Measurements from ENCODE around the gene AASS.
"Not testable (repeated sequence)": the region's sequence is repeated elsewhere in the genome, so short reads cannot be mapped to it uniquely, and the experiment has no call there.

Gene AASS

GRCh38 chr7:122148081-122148480 is 4.0 kb upstream of the AASS start:
- no peaks in the 10 kb centered on the region for H3K9me3 ChIP-seq (ENCODE audit: control insufficient read depth in 1 of 2, low read length in 2 of 2)
- H3K36me3 ChIP-seq (ENCODE audit: control insufficient read depth in 1 of 2, insufficient read depth in 2 of 2, low read length in 2 of 2), result no peaks in the 10 kb centered on the region
- no peaks in the 10 kb centered on the region for H3K27me3 ChIP-seq (ENCODE audit: control insufficient read depth in 1 of 2, insufficient read depth in 2 of 2, low read length in 2 of 2)
- H3K9ac ChIP-seq (ENCODE audit: low read depth in 1 of 2, low read length in 2 of 2), result no peak overlapping the region
- no peak overlapping the region for H3K4me3 ChIP-seq (ENCODE audit: low read depth in 1 of 2, low read length in 2 of 2)
- no peak overlapping the region for H3K27ac ChIP-seq (ENCODE audit: low read depth, low read length)
- peaks cover 9% of the 10 kb centered on the region in 2 donors for H3K4me1 ChIP-seq (ENCODE audit: control insufficient read depth in 1 of 2, insufficient read depth in 2 of 2, low read length in 2 of 2)

GRCh38 chr7:122145937-122146645 is 2.0 kb upstream of the AASS start:
- no peak overlapping the region for H3K27ac ChIP-seq (ENCODE audit: low read depth, low read length)
- peaks cover 10 to 13% of the 10 kb centered on the region in 2 donors for H3K4me1 ChIP-seq (ENCODE audit: control insufficient read depth in 1 of 2, insufficient read depth in 2 of 2, low read length in 2 of 2)
- no peak overlapping the region for H3K9ac ChIP-seq (ENCODE audit: low read depth in 1 of 2, low read length in 2 of 2)
- H3K36me3 ChIP-seq (ENCODE audit: control insufficient read depth in 1 of 2, insufficient read depth in 2 of 2, low read length in 2 of 2), result no peaks in the 10 kb centered on the region
- no peaks in the 10 kb centered on the region for H3K27me3 ChIP-seq (ENCODE audit: control insufficient read depth in 1 of 2, insufficient read depth in 2 of 2, low read length in 2 of 2)
- no peak overlapping the region for H3K4me3 ChIP-seq (ENCODE audit: low read depth in 1 of 2, low read length in 2 of 2)
- H3K9me3 ChIP-seq (ENCODE audit: control insufficient read depth in 1 of 2, low read length in 2 of 2), result no peaks in the 10 kb centered on the region

- H3K27me3 ChIP-seq (ENCODE audit: control insufficient read depth in 1 of 2, insufficient read depth in 2 of 2, low read length in 2 of 2), result no peaks in the 10 kb centered on the region
- H3K36me3 ChIP-seq (ENCODE audit: control insufficient read depth in 1 of 2, insufficient read depth in 2 of 2, low read length in 2 of 2), result no peaks in the 10 kb centered on the region
- H3K27ac ChIP-seq (ENCODE audit: low read depth, low read length), result peak overlapping the region; percentile 86
- H3K4me1 ChIP-seq (ENCODE audit: control insufficient read depth in 1 of 2, insufficient read depth in 2 of 2, low read length in 2 of 2), result peaks cover 10 to 13% of the 10 kb centered on the region in 2 donors
- peak overlapping the region; percentile 52 to 73 for H3K9ac ChIP-seq (ENCODE audit: low read depth in 1 of 2, low read length in 2 of 2)
- peak overlapping the region; percentile 82 to 86 for H3K4me3 ChIP-seq (ENCODE audit: low read depth in 1 of 2, low read length in 2 of 2)
- no peaks in the 10 kb centered on the region for H3K9me3 ChIP-seq (ENCODE audit: control insufficient read depth in 1 of 2, low read length in 2 of 2)
Measured at GRCh38 chr7:122143376-122143750, 686 bp downstream of the AASS start.

- H3K4me3 ChIP-seq (ENCODE audit: low read depth in 1 of 2, low read length in 2 of 2), result no peak overlapping the region
- no peaks in the 10 kb centered on the region for H3K36me3 ChIP-seq (ENCODE audit: control insufficient read depth in 1 of 2, insufficient read depth in 2 of 2, low read length in 2 of 2)
- H3K9ac ChIP-seq (ENCODE audit: low read depth in 1 of 2, low read length in 2 of 2), result no peak overlapping the region
- no peak overlapping the region for H3K27ac ChIP-seq (ENCODE audit: low read depth, low read length)
- no peaks in the 10 kb centered on the region for H3K27me3 ChIP-seq (ENCODE audit: control insufficient read depth in 1 of 2, insufficient read depth in 2 of 2, low read length in 2 of 2)
- no peaks in the 10 kb centered on the region for H3K9me3 ChIP-seq (ENCODE audit: control insufficient read depth in 1 of 2, low read length in 2 of 2)
- H3K4me1 ChIP-seq (ENCODE audit: control insufficient read depth in 1 of 2, insufficient read depth in 2 of 2, low read length in 2 of 2), result peaks cover 13 to 19% of the 10 kb centered on the region in 2 donors
Measured at GRCh38 chr7:122140918-122141317, 3.1 kb downstream of the AASS start.

GRCh38 chr7:122137251-122138077 is 6.6 kb downstream of the AASS start:
- Histone ChIP-seq H3K9me3 (ENCODE audit: control insufficient read depth in 1 of 2, low read length in 2 of 2) (no peaks in the 10 kb centered on the region), H3K27me3 (ENCODE audit: control insufficient read depth in 1 of 2, insufficient read depth in 2 of 2, low read length in 2 of 2) (no peaks in the 10 kb centered on the region), H3K9ac (ENCODE audit: low read depth in 1 of 2, low read length in 2 of 2) (peak overlapping the region in 1 of 2 donors; percentile 20), H3K36me3 (ENCODE audit: control insufficient read depth in 1 of 2, insufficient read depth in 2 of 2, low read length in 2 of 2) (no peaks in the 10 kb centered on the region), H3K27ac (ENCODE audit: low read depth, low read length) (no peak overlapping the region), H3K4me1 (ENCODE audit: control insufficient read depth in 1 of 2, insufficient read depth in 2 of 2, low read length in 2 of 2) (peaks cover 0 to 9% of the 10 kb centered on the region in 2 donors), H3K4me3 (ENCODE audit: low read depth in 1 of 2, low read length in 2 of 2) (peak overlapping the region; percentile 24 to 31)

GRCh38 chr7:122136639-122137245 is 7.3 kb downstream of the AASS start:
- peaks cover 0 to 9% of the 10 kb centered on the region in 2 donors for H3K4me1 ChIP-seq (ENCODE audit: control insufficient read depth in 1 of 2, insufficient read depth in 2 of 2, low read length in 2 of 2)
- no peaks in the 10 kb centered on the region for H3K36me3 ChIP-seq (ENCODE audit: control insufficient read depth in 1 of 2, insufficient read depth in 2 of 2, low read length in 2 of 2)
- no peaks in the 10 kb centered on the region for H3K9me3 ChIP-seq (ENCODE audit: control insufficient read depth in 1 of 2, low read length in 2 of 2)
- H3K27ac ChIP-seq (ENCODE audit: low read depth, low read length), result no peak overlapping the region
- peak overlapping the region; percentile 24 to 31 for H3K4me3 ChIP-seq (ENCODE audit: low read depth in 1 of 2, low read length in 2 of 2)
- H3K9ac ChIP-seq (ENCODE audit: low read depth in 1 of 2, low read length in 2 of 2), result no peak overlapping the region
- H3K27me3 ChIP-seq (ENCODE audit: control insufficient read depth in 1 of 2, insufficient read depth in 2 of 2, low read length in 2 of 2), result no peaks in the 10 kb centered on the region

- H3K27ac ChIP-seq (ENCODE audit: low read depth, low read length), result no peak overlapping the region
- no peaks in the 10 kb centered on the region for H3K27me3 ChIP-seq (ENCODE audit: control insufficient read depth in 1 of 2, insufficient read depth in 2 of 2, low read length in 2 of 2)
- no peak overlapping the region for H3K9ac ChIP-seq (ENCODE audit: low read depth in 1 of 2, low read length in 2 of 2)
- no peaks in the 10 kb centered on the region for H3K36me3 ChIP-seq (ENCODE audit: control insufficient read depth in 1 of 2, insufficient read depth in 2 of 2, low read length in 2 of 2)
- H3K4me3 ChIP-seq (ENCODE audit: low read depth in 1 of 2, low read length in 2 of 2), result no peak overlapping the region
- peaks cover 0 to 9% of the 10 kb centered on the region in 2 donors for H3K4me1 ChIP-seq (ENCODE audit: control insufficient read depth in 1 of 2, insufficient read depth in 2 of 2, low read length in 2 of 2)
- H3K9me3 ChIP-seq (ENCODE audit: control insufficient read depth in 1 of 2, low read length in 2 of 2), result no peaks in the 10 kb centered on the region
Measured at GRCh38 chr7:122136078-122136477, 8.0 kb downstream of the AASS start.

- H3K36me3 ChIP-seq (ENCODE audit: control insufficient read depth in 1 of 2, insufficient read depth in 2 of 2, low read length in 2 of 2), result no peaks in the 10 kb centered on the region
- H3K9ac ChIP-seq (ENCODE audit: low read depth in 1 of 2, low read length in 2 of 2), result no peak overlapping the region
- H3K4me3 ChIP-seq (ENCODE audit: low read depth in 1 of 2, low read length in 2 of 2), result no peak overlapping the region
- peaks cover 0 to 9% of the 10 kb centered on the region in 2 donors for H3K4me1 ChIP-seq (ENCODE audit: control insufficient read depth in 1 of 2, insufficient read depth in 2 of 2, low read length in 2 of 2)
- H3K27ac ChIP-seq (ENCODE audit: low read depth, low read length), result no peak overlapping the region
- no peaks in the 10 kb centered on the region for H3K27me3 ChIP-seq (ENCODE audit: control insufficient read depth in 1 of 2, insufficient read depth in 2 of 2, low read length in 2 of 2)
- no peaks in the 10 kb centered on the region for H3K9me3 ChIP-seq (ENCODE audit: control insufficient read depth in 1 of 2, low read length in 2 of 2)
Measured at GRCh38 chr7:122135275-122135674, 8.8 kb downstream of the AASS start.

- H3K9me3 ChIP-seq (ENCODE audit: control insufficient read depth in 1 of 2, low read length in 2 of 2); H3K27me3 ChIP-seq (ENCODE audit: control insufficient read depth in 1 of 2, insufficient read depth in 2 of 2, low read length in 2 of 2); H3K9ac ChIP-seq (ENCODE audit: low read depth in 1 of 2, low read length in 2 of 2); H3K4me1 ChIP-seq (ENCODE audit: control insufficient read depth in 1 of 2, insufficient read depth in 2 of 2, low read length in 2 of 2); H3K4me3 ChIP-seq (ENCODE audit: low read depth in 1 of 2, low read length in 2 of 2); H3K36me3 ChIP-seq (ENCODE audit: control insufficient read depth in 1 of 2, insufficient read depth in 2 of 2, low read length in 2 of 2); H3K27ac ChIP-seq (ENCODE audit: low read depth, low read length): not testable (repeated sequence)
Measured at GRCh38 chr7:122134793-122135192, 9.3 kb downstream of the AASS start.

GRCh38 chr7:122133477-122133876 is 10.6 kb downstream of the AASS start:
- no peaks in the 10 kb centered on the region for H3K36me3 ChIP-seq (ENCODE audit: control insufficient read depth in 1 of 2, insufficient read depth in 2 of 2, low read length in 2 of 2)
- H3K9ac ChIP-seq (ENCODE audit: low read depth in 1 of 2, low read length in 2 of 2), result no peak overlapping the region
- H3K27ac ChIP-seq (ENCODE audit: low read depth, low read length), result no peak overlapping the region
- no peaks in the 10 kb centered on the region for H3K27me3 ChIP-seq (ENCODE audit: control insufficient read depth in 1 of 2, insufficient read depth in 2 of 2, low read length in 2 of 2)
- H3K4me3 ChIP-seq (ENCODE audit: low read depth in 1 of 2, low read length in 2 of 2), result no peak overlapping the region
- peaks cover 0 to 9% of the 10 kb centered on the region in 2 donors for H3K4me1 ChIP-seq (ENCODE audit: control insufficient read depth in 1 of 2, insufficient read depth in 2 of 2, low read length in 2 of 2)
- no peaks in the 10 kb centered on the region for H3K9me3 ChIP-seq (ENCODE audit: control insufficient read depth in 1 of 2, low read length in 2 of 2)

Data from duodenal mucosa (tissue), 2 donors.